GM18507 (cell line): Measurements from ENCODE around the gene IQCK.

Experiments
- DNase-seq: peaks from one replicate; pipeline ENCODE4 v3.0.0; 2011; ENCODE audit warnings: low read depth; ENCODE audit not compliant: insufficient read length; ENCODE audit errors: extremely low spot score
- FAIRE-seq: peaks from 2 replicates; lab custom pipeline; 2011; peaks lifted over from hg19 to GRCh38; lab: Jason Lieb, UNC

Gene IQCK

GRCh38 chr16:19872935-19873334 lies 154.9 kb downstream of the IQCK start:
- no peak for FAIRE-seq
- no peak for DNase-seq

GRCh38 chr16:19874026-19874425 lies 156.0 kb downstream of the IQCK start:
- FAIRE-seq (no peak), DNase-seq (no peak)

GRCh38 chr16:19874851-19875546 lies 156.9 kb downstream of the IQCK start:
- no peak for FAIRE-seq

GRCh38 chr16:19875900-19876299 lies 157.8 kb downstream of the IQCK start:
- no peak for DNase-seq

More at GRCh38 chr16:19874851-19875546, 156.9 kb downstream of the IQCK start:
- DNase-seq, result no peak

GRCh38 chr16:19876501-19877059 lies 158.5 kb downstream of the IQCK start:
- FAIRE-seq, result no peak
- no peak for DNase-seq

More at GRCh38 chr16:19875900-19876299, 157.8 kb downstream of the IQCK start:
- no peak for FAIRE-seq

GRCh38 chr16:19878757-19879156 lies 160.7 kb downstream of the IQCK start:
- FAIRE-seq, result no peak
- no peak for DNase-seq

GRCh38 chr16:19879241-19879792 lies 161.2 kb downstream of the IQCK start:
- FAIRE-seq, result no peak
- DNase-seq, result no peak

- FAIRE-seq (no peak), DNase-seq (no peak)
These were observed 163.0 kb downstream of the IQCK start for GRCh38 chr16:19881028-19881427.

GRCh38 chr16:19881783-19882182 lies 163.7 kb downstream of the IQCK start:
- no peak for DNase-seq
- no peak for FAIRE-seq

GRCh38 chr16:19882186-19882585 lies 164.1 kb downstream of the IQCK start:
- no peak for FAIRE-seq

GRCh38 chr16:19882646-19883045 lies 164.6 kb downstream of the IQCK start:
- no peak for FAIRE-seq
- no peak for DNase-seq

More at GRCh38 chr16:19882186-19882585, 164.1 kb downstream of the IQCK start:
- DNase-seq, result no peak

GRCh38 chr16:19883296-19883965 lies 165.4 kb downstream of the IQCK start:
- DNase-seq (no peak), FAIRE-seq (no peak)

- DNase-seq, result no peak
- no peak for FAIRE-seq
These were observed 166.0 kb downstream of the IQCK start for GRCh38 chr16:19883966-19884485.

GRCh38 chr16:19884611-19885450 lies 166.8 kb downstream of the IQCK start, which contains the start of gene GPRC5B:
Gene GPRC5B, minus strand, starts transcription at chr16:19884848. Its CDS starts 12,003 bp downstream, at chr16:19872845.
- FAIRE-seq (no peak), DNase-seq (peak; percentile 5)

- DNase-seq (no peak), FAIRE-seq (no peak)
These were observed 167.5 kb downstream of the IQCK start for GRCh38 chr16:19885451-19886072.

GRCh38 chr16:19886073-19886941 lies 168.2 kb downstream of the IQCK start:
- DNase-seq, result peak; percentile 52
- FAIRE-seq, result peak; percentile 85

- DNase-seq (no peak), FAIRE-seq (no peak)
These were observed 170.8 kb downstream of the IQCK start for GRCh38 chr16:19888834-19889233.

- DNase-seq (no peak), FAIRE-seq (no peak)
These were observed 172.8 kb downstream of the IQCK start for GRCh38 chr16:19890901-19891300.
